Measurements from ENCODE around the gene CNOT6. TPM values are rescaled to one million over a fixed set of nuclear protein-coding genes. Genes with fewer than 3 reads are reported as not detected.

The CNOT6 gene
- total and polyA plus RNA-seq, 8 donors = 4.7 to 38.2 (median 12.5) TPM

DNA sequence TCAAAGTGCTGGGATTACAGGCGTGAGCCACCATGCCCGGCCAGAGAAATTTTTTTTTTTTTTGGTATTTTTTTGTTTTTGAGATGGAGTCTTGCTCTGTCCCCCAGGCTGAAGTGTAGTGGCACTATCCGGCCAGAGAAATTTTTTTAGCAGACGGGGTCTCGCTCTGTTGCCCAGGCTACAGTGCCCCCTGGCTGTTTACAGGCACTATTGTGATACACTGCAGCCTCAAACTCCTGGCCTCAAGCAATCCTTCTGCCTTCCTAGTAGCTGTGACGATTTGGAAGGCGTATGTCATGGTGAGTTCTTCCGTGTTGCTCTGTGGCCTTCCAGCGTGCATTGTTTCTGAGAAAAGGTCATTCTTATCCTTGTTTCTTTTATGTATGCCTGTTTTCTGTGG lies 47.5 kb downstream of the CNOT6 start:
- TF ChIP-seq, protein P1, sequence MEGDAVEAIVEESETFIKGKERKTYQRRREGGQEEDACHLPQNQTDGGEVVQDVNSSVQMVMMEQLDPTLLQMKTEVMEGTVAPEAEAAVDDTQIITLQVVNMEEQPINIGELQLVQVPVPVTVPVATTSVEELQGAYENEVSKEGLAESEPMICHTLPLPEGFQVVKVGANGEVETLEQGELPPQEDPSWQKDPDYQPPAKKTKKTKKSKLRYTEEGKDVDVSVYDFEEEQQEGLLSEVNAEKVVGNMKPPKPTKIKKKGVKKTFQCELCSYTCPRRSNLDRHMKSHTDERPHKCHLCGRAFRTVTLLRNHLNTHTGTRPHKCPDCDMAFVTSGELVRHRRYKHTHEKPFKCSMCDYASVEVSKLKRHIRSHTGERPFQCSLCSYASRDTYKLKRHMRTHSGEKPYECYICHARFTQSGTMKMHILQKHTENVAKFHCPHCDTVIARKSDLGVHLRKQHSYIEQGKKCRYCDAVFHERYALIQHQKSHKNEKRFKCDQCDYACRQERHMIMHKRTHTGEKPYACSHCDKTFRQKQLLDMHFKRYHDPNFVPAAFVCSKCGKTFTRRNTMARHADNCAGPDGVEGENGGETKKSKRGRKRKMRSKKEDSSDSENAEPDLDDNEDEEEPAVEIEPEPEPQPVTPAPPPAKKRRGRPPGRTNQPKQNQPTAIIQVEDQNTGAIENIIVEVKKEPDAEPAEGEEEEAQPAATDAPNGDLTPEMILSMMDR (IDR thresholded peaks at IDR 0.05) = no peak
- no peak for TF ChIP-seq POLR2A (IDR thresholded peaks at IDR 0.05)
- no peak for TF ChIP-seq EP300 (IDR thresholded peaks at IDR 0.05)
- no peak for TF ChIP-seq POLR2AphosphoS5 (IDR thresholded peaks at IDR 0.05)
- Histone ChIP-seq H3K27me3 (no peaks in the 10 kb centered on the region), H3K4me1 (no peaks in the 10 kb centered on the region), H3K9me3 (no peaks in the 10 kb centered on the region), H3K36me3 (peaks cover 0 to 25% (median 22%) of the 10 kb centered on the region in 4 donors), H3K27ac (no peak overlapping the region), H3K4me3 (no peak overlapping the region)
- intact Hi-C loops (cut with DNase I; ENCODE audit: low total_unique reads) = no loop called here
- no peak for DNase-seq
- WGBS, 5 donors = 87 to 98% (median 93%) methylated on average over 9 of the region's 9 CpGs

GRCh38 chr5:180545248-180545647 lies 51.1 kb downstream of the CNOT6 start:
- TF ChIP-seq, protein P1 (IDR thresholded peaks at IDR 0.05) = no peak
- TF ChIP-seq POLR2A (IDR thresholded peaks at IDR 0.05) (no peak), EP300 (IDR thresholded peaks at IDR 0.05) (no peak), POLR2AphosphoS5 (IDR thresholded peaks at IDR 0.05) (no peak)
- Histone ChIP-seq H3K27ac (no peak overlapping the region), H3K9me3 (no peaks in the 10 kb centered on the region), H3K4me3 (no peak overlapping the region), H3K27me3 (no peaks in the 10 kb centered on the region), H3K4me1 (peaks cover 0 to 16% (median 7%) of the 10 kb centered on the region in 4 donors), H3K36me3 (peaks cover 0 to 25% (median 24%) of the 10 kb centered on the region in 4 donors)
- no peak for DNase-seq
- 92 to 97% (median 93%) methylated on average over 3 of the region's 3 CpGs for WGBS, 5 donors
- intact Hi-C loops (cut with DNase I; ENCODE audit: low total_unique reads) = no loop called here

DNA sequence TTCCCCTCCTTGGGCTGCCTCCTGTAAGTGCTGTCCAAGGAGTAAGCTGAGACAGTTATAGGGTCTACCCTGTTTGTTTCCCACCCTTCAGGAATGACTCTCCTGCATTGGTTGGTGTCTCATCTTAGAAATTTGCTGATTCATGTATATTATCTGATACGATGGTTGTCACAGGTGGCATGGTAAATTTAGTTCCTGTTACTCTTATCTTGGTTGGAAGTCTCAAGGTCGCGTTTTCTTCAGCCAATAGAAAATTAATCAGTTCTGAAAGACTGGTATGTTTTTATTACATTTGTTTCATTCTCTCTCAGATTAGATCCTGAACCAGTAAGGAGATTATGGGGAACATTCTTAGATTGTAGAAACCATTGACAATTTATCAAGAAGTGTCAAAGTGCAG lies 54.4 kb downstream of the CNOT6 start:
- H3K27me3 ChIP-seq = no peaks in the 10 kb centered on the region
- WGBS, 5 donors = 38 to 51% (median 40%) methylated on average over 3 of the region's 3 CpGs
- DNase-seq = peak in 1 of 2 donors; percentile 41
- H3K4me3 ChIP-seq = no peak overlapping the region
- H3K4me1 ChIP-seq = peaks cover 0 to 16% (median 7%) of the 10 kb centered on the region in 4 donors
- no peaks in the 10 kb centered on the region for H3K9me3 ChIP-seq
- peak overlapping the region in 1 of 5 donors; percentile 21 for H3K27ac ChIP-seq
- intact Hi-C loops (cut with DNase I; ENCODE audit: low total_unique reads) = no loop called here
- TF ChIP-seq POLR2AphosphoS5 (IDR thresholded peaks at IDR 0.05) = peak in 1 of 3 donors; percentile 47
- no peak for TF ChIP-seq POLR2A (IDR thresholded peaks at IDR 0.05)
- H3K36me3 ChIP-seq = peaks cover 4 to 40% (median 39%) of the 10 kb centered on the region in 4 donors

DNA sequence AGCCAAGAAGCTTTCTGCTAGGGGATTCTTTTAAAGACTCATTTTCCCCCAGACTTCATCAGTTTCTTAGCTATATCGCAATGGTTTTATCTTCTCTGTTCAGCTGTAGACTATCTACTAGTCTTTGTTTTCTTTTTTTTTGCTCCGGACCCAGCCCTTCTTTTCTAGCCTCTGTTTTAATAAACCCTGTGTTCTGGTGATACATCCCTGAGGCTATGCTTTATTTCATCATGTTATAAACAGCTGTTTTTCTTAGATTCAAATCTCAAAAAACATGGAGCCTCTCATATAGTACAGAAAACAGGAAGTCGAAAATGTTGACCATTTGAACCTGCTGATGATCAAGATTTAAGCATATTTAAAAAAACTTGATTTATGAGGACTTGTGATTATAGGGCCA lies 59.4 kb downstream of the CNOT6 start:
- no peaks in the 10 kb centered on the region for H3K9me3 ChIP-seq
- H3K36me3 ChIP-seq = peaks cover 4 to 70% (median 65%) of the 10 kb centered on the region in 4 donors
- TF ChIP-seq POLR2A (IDR thresholded peaks at IDR 0.05) = no peak
- no peak for TF ChIP-seq EP300 (IDR thresholded peaks at IDR 0.05)
- no peak for TF ChIP-seq POLR2AphosphoS5 (IDR thresholded peaks at IDR 0.05)
- TF ChIP-seq, protein P1 (IDR thresholded peaks at IDR 0.05) = no peak
- intact Hi-C loops (cut with DNase I; ENCODE audit: low total_unique reads) = no loop called here
- H3K27me3 ChIP-seq = no peaks in the 10 kb centered on the region
- peaks cover 0 to 16% (median 5%) of the 10 kb centered on the region in 4 donors for H3K4me1 ChIP-seq
- no peak for DNase-seq
- H3K27ac ChIP-seq = no peak overlapping the region
- WGBS, 5 donors = 84 to 92% (median 91%) methylated on average over 3 of the region's 3 CpGs
- no peak overlapping the region for H3K4me3 ChIP-seq

DNA sequence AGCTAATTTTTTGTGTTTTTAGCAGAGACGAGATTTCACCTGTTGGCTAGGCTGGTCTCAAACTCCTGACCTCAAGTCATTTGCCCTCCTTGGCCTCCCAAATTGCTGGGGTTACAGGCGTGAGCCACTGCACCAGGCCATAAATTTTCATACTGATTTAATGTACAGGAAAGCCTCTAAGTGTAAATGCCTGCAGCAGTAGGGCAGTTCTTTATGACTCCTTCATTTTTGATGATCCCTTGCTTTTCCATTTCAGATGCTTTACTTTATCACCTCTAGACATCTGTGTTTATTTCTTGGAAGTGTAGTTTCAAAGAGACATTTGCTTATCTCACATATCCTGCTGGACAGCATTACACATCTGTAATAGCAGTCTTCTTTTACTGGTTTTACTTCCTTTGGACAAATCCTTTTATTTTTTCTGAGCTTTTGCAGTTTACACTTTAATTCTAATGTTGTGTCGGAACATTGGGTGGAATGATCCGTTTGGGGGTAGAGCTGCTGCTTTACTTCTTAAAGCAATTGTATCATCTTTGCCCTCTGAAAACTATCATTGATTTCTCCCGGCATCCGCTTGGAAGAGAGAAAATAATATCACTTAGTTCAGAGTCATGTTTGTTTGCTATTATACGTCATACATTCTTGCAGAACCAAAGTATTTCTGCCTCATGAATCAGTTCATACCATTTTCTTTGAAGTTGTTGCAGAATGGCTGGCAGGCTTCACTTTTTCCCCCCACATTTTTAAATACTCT lies 61.2 kb downstream of the CNOT6 start:
- Histone ChIP-seq H3K4me1 (peaks cover 0 to 3% (median 0%) of the 10 kb centered on the region in 4 donors), H3K9me3 (no peaks in the 10 kb centered on the region), H3K27ac (no peak overlapping the region), H3K4me3 (no peak overlapping the region), H3K36me3 (peaks cover 4 to 64% (median 59%) of the 10 kb centered on the region in 4 donors), H3K27me3 (no peaks in the 10 kb centered on the region)
- no peak for DNase-seq
- no peak for TF ChIP-seq POLR2AphosphoS5 (IDR thresholded peaks at IDR 0.05)
- TF ChIP-seq, protein P1 (IDR thresholded peaks at IDR 0.05) = no peak
- no peak for TF ChIP-seq EP300 (IDR thresholded peaks at IDR 0.05)
- TF ChIP-seq POLR2A (IDR thresholded peaks at IDR 0.05) = no peak
- 85 to 92% (median 88%) methylated on average over 7 of the region's 7 CpGs for WGBS, 5 donors
- intact Hi-C loops (cut with DNase I; ENCODE audit: low total_unique reads) = no loop called here

Data from stomach (tissue), 9 donors.